AG09309 (cell line): ENCODE measurements around the gene MAJIN.

Experiments used
- DNase-seq: peaks from one replicate; pipeline ENCODE4 v3.0.0-alpha.2; 2010; ENCODE audit warnings: low read depth
- H3K4me3 ChIP-seq: 2 replicates; pipeline ENCODE4 v1.5.1; 2011; ENCODE audit warnings: mild to moderate bottlenecking, low read depth, low read length, moderate library complexity; ENCODE audit not compliant: control insufficient read depth
- CTCF ChIP-seq: IDR thresholded peaks from 2 replicates; pipeline ENCODE4 v1.5.1; 2011; ENCODE audit warnings: mild to moderate bottlenecking, low read depth, low read length, inconsistent platforms; ENCODE audit not compliant: insufficient read depth, control insufficient read depth; ENCODE audit errors: missing control alignments

The MAJIN gene

GRCh38 chr11:64890522-64890939 lies 81.4 kb downstream of the MAJIN start:
- no peak for DNase-seq
- no peak for TF ChIP-seq CTCF
- H3K4me3 ChIP-seq = no peak overlapping the region

GRCh38 chr11:64888729-64889511 lies 83.0 kb downstream of the MAJIN start:
- no peak for TF ChIP-seq CTCF
- no peak for DNase-seq
- no peak overlapping the region for H3K4me3 ChIP-seq

DNA sequence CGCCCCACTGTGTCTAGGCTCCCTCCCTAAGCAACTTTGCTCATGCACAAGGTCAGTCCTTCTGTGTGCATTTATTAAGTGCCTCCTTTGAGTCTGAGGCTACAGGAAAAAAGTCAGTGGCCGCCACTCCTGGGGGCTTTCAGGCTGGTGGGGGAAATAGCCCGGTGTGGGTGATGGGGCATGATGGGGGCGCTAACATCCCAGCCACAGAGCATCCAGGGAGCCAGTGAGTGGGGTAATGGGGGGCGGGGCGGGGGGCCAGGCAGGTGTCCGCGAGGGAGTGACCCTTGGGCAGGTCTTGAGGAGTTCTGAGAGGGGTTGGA lies 83.5 kb downstream of the MAJIN start:
- no peak for DNase-seq
- TF ChIP-seq CTCF = no peak

More for the DNA sequence above, 83.5 kb downstream of the MAJIN start:
- no peak overlapping the region for H3K4me3 ChIP-seq
